ENCODE measurements around the gene MED31.

Gene MED31

DNA sequence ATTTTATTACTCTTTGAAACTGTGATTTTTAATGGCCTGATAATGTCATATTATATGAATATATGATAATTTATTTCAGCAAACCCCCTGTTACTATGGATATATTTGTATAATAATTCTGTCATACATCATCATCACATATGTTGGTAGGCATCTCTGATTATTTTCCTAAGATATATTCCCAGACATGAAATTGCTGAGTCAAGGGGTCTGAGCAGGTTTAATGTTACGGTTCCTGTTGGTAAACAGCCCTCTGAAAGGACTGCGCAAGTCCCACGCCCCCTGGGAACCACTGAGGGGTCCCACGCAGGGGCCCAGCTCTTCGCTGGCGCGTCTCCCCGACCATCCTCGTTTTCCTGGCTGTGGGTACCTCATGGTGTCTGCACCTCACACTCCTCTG lies 37.5 kb upstream of the MED31 start:
- no peak for TF ChIP-seq FOXP2 (optimal IDR thresholded peaks at IDR 0.05; ENCODE audit: borderline replicate concordance, extremely low read depth, extremely low read length, insufficient read depth)
- TF ChIP-seq, protein P1, sequence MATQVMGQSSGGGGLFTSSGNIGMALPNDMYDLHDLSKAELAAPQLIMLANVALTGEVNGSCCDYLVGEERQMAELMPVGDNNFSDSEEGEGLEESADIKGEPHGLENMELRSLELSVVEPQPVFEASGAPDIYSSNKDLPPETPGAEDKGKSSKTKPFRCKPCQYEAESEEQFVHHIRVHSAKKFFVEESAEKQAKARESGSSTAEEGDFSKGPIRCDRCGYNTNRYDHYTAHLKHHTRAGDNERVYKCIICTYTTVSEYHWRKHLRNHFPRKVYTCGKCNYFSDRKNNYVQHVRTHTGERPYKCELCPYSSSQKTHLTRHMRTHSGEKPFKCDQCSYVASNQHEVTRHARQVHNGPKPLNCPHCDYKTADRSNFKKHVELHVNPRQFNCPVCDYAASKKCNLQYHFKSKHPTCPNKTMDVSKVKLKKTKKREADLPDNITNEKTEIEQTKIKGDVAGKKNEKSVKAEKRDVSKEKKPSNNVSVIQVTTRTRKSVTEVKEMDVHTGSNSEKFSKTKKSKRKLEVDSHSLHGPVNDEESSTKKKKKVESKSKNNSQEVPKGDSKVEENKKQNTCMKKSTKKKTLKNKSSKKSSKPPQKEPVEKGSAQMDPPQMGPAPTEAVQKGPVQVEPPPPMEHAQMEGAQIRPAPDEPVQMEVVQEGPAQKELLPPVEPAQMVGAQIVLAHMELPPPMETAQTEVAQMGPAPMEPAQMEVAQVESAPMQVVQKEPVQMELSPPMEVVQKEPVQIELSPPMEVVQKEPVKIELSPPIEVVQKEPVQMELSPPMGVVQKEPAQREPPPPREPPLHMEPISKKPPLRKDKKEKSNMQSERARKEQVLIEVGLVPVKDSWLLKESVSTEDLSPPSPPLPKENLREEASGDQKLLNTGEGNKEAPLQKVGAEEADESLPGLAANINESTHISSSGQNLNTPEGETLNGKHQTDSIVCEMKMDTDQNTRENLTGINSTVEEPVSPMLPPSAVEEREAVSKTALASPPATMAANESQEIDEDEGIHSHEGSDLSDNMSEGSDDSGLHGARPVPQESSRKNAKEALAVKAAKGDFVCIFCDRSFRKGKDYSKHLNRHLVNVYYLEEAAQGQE (IDR thresholded peaks at IDR 0.05; ENCODE audit: insufficient read depth in 1 of 2, low read depth in 2 of 2, low read length in 2 of 2): no peak
- TF ChIP-seq TAF1 (IDR thresholded peaks at IDR 0.05; ENCODE audit: borderline replicate concordance, insufficient read depth, low read length): no peak
- no peak for TF ChIP-seq SIN3A (IDR thresholded peaks at IDR 0.05; ENCODE audit: borderline replicate concordance, insufficient read depth, low read length)
- no peak for TF ChIP-seq POLR2AphosphoS5 (IDR thresholded peaks at IDR 0.05; ENCODE audit: low read depth, low read length)

DNA sequence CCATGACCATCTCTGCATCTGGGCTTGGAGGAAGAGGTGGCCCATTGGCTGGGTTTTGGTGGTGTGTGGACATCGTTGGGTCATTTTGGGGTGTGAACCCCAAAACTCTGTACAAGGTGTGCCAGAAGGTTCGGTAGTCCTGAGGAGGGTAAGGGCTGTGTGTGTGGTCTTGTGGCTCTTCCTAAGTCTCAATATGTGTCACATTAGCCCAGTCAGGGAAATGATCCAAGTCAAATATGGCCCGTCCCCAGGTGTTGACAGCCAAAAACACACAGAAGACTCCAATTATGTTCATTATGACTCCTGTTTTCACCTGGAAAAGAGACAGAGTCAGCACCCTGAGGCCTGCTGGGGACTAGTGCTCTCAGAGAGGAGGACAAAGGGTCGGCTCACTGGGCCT lies 34.6 kb upstream of the MED31 start:
- no peak for TF ChIP-seq POLR2AphosphoS5 (IDR thresholded peaks at IDR 0.05; ENCODE audit: low read depth, low read length)
- no peak for TF ChIP-seq FOXP2 (optimal IDR thresholded peaks at IDR 0.05; ENCODE audit: borderline replicate concordance, extremely low read depth, extremely low read length, insufficient read depth)
- TF ChIP-seq SIN3A (IDR thresholded peaks at IDR 0.05; ENCODE audit: borderline replicate concordance, insufficient read depth, low read length): no peak
- TF ChIP-seq, protein P1 (IDR thresholded peaks at IDR 0.05; ENCODE audit: insufficient read depth in 1 of 2, low read depth in 2 of 2, low read length in 2 of 2): no peak
- TF ChIP-seq TAF1 (IDR thresholded peaks at IDR 0.05; ENCODE audit: borderline replicate concordance, insufficient read depth, low read length): no peak

DNA sequence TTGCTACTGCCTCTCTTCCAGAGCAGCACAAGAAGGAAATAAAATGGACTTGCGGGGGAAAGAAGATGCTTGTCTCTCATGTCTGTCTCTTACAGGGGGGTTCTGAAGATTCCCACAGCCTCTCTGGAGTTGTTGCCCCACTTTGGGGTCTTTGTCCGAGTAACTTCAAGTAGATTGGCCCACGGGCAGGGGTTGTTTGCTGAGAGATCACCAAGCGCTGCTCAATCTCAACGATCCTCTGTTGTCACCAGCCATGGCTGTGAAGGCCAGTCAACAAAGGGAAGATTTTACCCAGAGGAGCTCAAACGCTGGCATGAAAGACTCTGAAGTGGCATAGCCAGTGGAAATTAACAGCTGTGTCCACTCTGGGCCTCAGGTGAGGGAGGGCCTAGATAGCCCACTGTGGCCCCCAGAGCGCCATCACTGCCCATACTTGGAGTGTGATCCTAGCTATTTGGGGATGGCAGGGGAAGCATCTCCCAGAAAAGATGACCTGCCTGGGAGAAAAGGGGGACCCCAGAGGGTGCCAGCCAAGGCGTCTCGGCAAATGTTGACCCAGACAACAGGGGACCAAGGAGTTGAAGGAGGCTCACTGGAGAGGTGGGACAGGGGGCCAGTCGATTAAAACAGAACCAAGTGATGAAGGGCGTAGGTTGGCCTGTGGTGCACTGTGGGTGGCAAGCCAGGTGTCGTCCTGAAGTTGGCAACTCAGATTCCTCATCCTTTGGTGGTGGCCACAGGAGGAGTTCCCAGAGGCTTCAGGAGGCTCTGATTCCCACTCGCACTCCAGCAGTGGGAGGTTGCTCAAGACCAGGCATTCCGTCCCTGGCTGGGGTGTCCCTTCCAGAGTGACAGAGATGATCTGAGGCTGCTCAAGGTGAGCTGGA lies 33.7 kb upstream of the MED31 start:
- TF ChIP-seq, protein P1 (IDR thresholded peaks at IDR 0.05; ENCODE audit: insufficient read depth in 1 of 2, low read depth in 2 of 2, low read length in 2 of 2): no peak
- TF ChIP-seq SIN3A (IDR thresholded peaks at IDR 0.05; ENCODE audit: borderline replicate concordance, insufficient read depth, low read length) (no peak), FOXP2 (optimal IDR thresholded peaks at IDR 0.05; ENCODE audit: borderline replicate concordance, extremely low read depth, extremely low read length, insufficient read depth) (no peak), TAF1 (IDR thresholded peaks at IDR 0.05; ENCODE audit: borderline replicate concordance, insufficient read depth, low read length) (no peak), POLR2AphosphoS5 (IDR thresholded peaks at IDR 0.05; ENCODE audit: low read depth, low read length) (no peak)

DNA sequence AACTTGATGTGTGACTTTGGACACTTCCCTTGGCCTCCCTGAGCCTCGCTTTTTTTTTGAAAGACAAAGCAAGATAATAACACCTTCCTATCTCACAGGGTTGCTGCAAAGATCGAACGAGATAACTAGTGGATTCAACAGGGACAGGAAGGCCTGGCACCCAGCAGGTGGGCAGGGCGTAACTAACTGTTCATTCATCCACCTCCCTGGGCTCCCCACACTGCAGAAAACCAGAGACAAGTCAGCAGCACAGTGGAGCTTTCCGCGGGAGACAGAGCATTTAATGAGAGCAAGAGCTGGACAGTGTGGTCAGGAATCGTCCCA lies 33.0 kb upstream of the MED31 start:
- TF ChIP-seq TAF1 (IDR thresholded peaks at IDR 0.05; ENCODE audit: borderline replicate concordance, insufficient read depth, low read length): no peak
- TF ChIP-seq, protein P1 (IDR thresholded peaks at IDR 0.05; ENCODE audit: insufficient read depth in 1 of 2, low read depth in 2 of 2, low read length in 2 of 2): no peak
- no peak for TF ChIP-seq SIN3A (IDR thresholded peaks at IDR 0.05; ENCODE audit: borderline replicate concordance, insufficient read depth, low read length)
- TF ChIP-seq FOXP2 (optimal IDR thresholded peaks at IDR 0.05; ENCODE audit: borderline replicate concordance, extremely low read depth, extremely low read length, insufficient read depth): no peak
- TF ChIP-seq POLR2AphosphoS5 (IDR thresholded peaks at IDR 0.05; ENCODE audit: low read depth, low read length): no peak
